Right lobe of liver (tissue), 6 donors: ENCODE results near the gene FAM163B. TPM values are rescaled to one million over a fixed set of nuclear protein-coding genes. Genes with fewer than 3 reads are reported as not detected.

Source experiments
- ATAC-seq, 4 donors: fragments of 200-7000 bp; cut with Tn5 transposase; one replicate each; pipeline ENCODE4 v1.9.1; 2020; ENCODE audit warnings: mild to moderate bottlenecking in 4 of 4, moderate library complexity in 4 of 4
- DNase-seq, 3 donors: peaks; one replicate each; pipeline ENCODE4 v3.0.0-alpha.2; 2020
- H3K27ac ChIP-seq, 3 donors: fragments of 200-600 bp; one replicate each; pipeline ENCODE4 v1.8.0; 2022
- H3K27me3 ChIP-seq, 2 donors: fragments of 200-600 bp; one replicate each; pipeline ENCODE4 v1.8.0; 2022
- H3K36me3 ChIP-seq, 4 donors: fragments of 200-600 bp; sonication (generic) in 1 of 4; one replicate each; pipeline versions ENCODE4 v1.5.1 to v1.8.0; 2017 to 2022; ENCODE audit warnings: control low read depth in 1 of 4
- H3K4me1 ChIP-seq, 4 donors: fragments of 200-600 bp; sonication (generic) in 1 of 4; one replicate each; pipeline versions ENCODE4 v1.5.1 to v1.8.0; 2017 to 2022; ENCODE audit warnings: control low read depth in 1 of 4
- H3K4me3 ChIP-seq, 3 donors: fragments of 200-600 bp; one replicate each; pipeline ENCODE4 v1.8.0; 2022
- H3K9me3 ChIP-seq, 4 donors: fragments of 200-600 bp; sonication (generic) in 1 of 4; one replicate each; pipeline versions ENCODE4 v1.5.1 to v1.8.0; 2017 to 2022; ENCODE audit warnings: control low read depth in 1 of 4
- POLR2A ChIP-seq: fragments of 450-650 bp; IDR thresholded peaks from one replicate; pipeline ENCODE4 v1.6.1; 2017; ENCODE audit warnings: antibody characterized with exemption, mild to moderate bottlenecking
- WGBS: methylation state at CpG from one replicate; pipeline ENCODE4 v1.1.6; 2018; ENCODE audit warnings: low coverage, low lambda C conversion rate; ENCODE audit not compliant: insufficient coverage; ENCODE audit errors: missing lambda C conversion rate; 5-methylcytosine and 5-hydroxymethylcytosine counted together
- intact Hi-C, 2 donors: fragments of 100-400 bp; cut with DNase I; formaldehyde crosslinking; loops; one replicate each; pipeline versions ENCODE4 v1.11.2 to v1.14.1; 2022
- total RNA-seq, 6 experiments: library from RNA; depleted of rRNA in 2 of 6; stranded (reverse); fragments of >200 nt in 2 of 6; fragmentation: NEBNext Ultra II Directional in 3 of 6; extraction: Animal tissue kit (Norgen Biotek cat#: 25700) in 3 of 6; gene quantifications; one replicate each; pipeline versions ENCODE4 v1.1.0 to v1.2.4, GENCODE V29; 2016 to 2023
- TF ChIP-seq, protein P1 (sequence below), 4 donors: fragments of 200-600 bp in 3 of 4; fragments of 450-650 bp in 1 of 4; IDR thresholded peaks; one replicate each; pipeline versions ENCODE4 v1.5.1 to v1.8.0; 2016 to 2022; ENCODE audit warnings: antibody characterized with exemption in 4 of 4, mild to moderate bottlenecking in 2 of 4
- donor health status: DM: no; HTN: yes; CAD: no.
- donor health status: DM: no; HTN: no; CAD: no.
- donor health status: DM: no; HTN: no; CAD: no.
- donor health status: DM: no; HTN: yes; CAD: no.
- donor health status: DM: no; HTN: yes; CAD: no.

FAM163B gene
- total RNA-seq, 6 experiments from 2014 or later: 1.6 to 5.8 (median 3.0) TPM

DNA sequence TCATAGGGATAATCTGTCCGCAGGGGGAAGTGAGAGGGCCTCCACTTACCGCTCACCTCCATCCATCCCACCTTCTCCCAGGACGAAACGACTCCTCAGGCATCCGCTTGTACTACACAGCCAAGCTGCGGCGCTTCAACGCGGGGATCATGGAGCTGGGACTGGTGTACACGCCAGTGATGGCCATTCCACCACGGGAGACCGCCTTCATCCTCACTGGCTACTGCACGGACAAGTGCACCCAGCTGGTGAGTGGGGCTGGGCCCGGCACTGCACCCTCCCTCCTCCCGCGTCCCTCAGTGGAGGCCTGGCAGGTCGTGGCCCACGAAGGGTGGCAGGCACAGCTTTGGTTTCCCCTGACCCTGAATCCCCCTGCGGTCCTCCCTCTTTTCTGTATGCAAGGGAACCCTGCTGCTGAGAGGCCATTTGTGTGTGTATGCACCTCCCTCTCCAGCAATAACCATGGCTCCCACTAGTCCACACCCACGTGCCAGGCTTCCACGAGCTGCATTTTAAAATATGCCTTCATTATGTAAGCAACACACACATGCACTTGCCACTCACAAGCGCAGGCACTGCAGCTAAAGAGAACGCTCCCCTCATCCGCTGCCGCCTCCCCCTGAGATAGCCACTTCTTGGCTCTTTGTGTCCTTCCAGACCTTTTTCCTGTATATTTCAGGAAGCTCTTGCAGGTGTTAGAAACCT is 38.7 kb upstream of the FAM163B start:
- Histone ChIP-seq H3K27ac (no peak overlapping the region), H3K4me3 (no peak overlapping the region), H3K27me3 (no peaks in the 10 kb centered on the region), H3K9me3 (no peaks in the 10 kb centered on the region), H3K36me3 (no peaks in the 10 kb centered on the region), H3K4me1 (no peaks in the 10 kb centered on the region)
- intact Hi-C loops: no loop called here
- TF ChIP-seq, protein P1, sequence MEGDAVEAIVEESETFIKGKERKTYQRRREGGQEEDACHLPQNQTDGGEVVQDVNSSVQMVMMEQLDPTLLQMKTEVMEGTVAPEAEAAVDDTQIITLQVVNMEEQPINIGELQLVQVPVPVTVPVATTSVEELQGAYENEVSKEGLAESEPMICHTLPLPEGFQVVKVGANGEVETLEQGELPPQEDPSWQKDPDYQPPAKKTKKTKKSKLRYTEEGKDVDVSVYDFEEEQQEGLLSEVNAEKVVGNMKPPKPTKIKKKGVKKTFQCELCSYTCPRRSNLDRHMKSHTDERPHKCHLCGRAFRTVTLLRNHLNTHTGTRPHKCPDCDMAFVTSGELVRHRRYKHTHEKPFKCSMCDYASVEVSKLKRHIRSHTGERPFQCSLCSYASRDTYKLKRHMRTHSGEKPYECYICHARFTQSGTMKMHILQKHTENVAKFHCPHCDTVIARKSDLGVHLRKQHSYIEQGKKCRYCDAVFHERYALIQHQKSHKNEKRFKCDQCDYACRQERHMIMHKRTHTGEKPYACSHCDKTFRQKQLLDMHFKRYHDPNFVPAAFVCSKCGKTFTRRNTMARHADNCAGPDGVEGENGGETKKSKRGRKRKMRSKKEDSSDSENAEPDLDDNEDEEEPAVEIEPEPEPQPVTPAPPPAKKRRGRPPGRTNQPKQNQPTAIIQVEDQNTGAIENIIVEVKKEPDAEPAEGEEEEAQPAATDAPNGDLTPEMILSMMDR (IDR thresholded peaks at IDR 0.05): no peak
- TF ChIP-seq POLR2A: no peak
- WGBS: 75% methylated on average over 9 of the region's 25 CpGs
- DNase-seq (no peak), ATAC-seq (no peak)

DNA sequence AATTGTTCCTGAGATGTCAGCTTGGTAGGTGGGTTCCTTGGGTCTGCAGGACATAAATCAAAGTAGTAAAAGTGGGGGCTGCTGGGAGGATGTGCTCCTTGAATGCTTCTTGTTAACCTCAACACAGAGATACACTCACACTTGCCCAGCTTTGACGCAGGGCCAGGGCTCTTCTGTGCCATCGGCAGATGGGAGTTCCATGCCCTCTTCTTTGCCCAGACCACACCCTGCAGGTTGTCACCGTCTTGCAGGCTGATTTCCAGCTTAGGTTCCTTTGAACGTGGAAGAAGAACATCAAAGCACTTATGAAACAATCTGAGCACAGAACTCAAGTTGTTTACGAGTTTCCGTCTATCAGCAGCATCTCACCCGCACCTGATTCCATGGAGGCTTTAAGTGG is 38.0 kb upstream of the FAM163B start:
- Histone ChIP-seq H3K4me1 (no peaks in the 10 kb centered on the region), H3K27me3 (no peaks in the 10 kb centered on the region), H3K4me3 (no peak overlapping the region), H3K9me3 (no peaks in the 10 kb centered on the region), H3K36me3 (no peaks in the 10 kb centered on the region), H3K27ac (no peak overlapping the region)
- ATAC-seq (no peak), DNase-seq (no peak)
- intact Hi-C loops: no loop called here
- 81% methylated on average over 4 of the region's 7 CpGs for WGBS
- TF ChIP-seq POLR2A: no peak
- TF ChIP-seq, protein P1 (IDR thresholded peaks at IDR 0.05): no peak

- H3K27me3 ChIP-seq: no peaks in the 10 kb centered on the region
- H3K27ac ChIP-seq: no peak overlapping the region
- DNase-seq: no peak
- intact Hi-C loops: no loop called here
- no peak overlapping the region for H3K4me3 ChIP-seq
- no peaks in the 10 kb centered on the region for H3K9me3 ChIP-seq
- TF ChIP-seq, protein P1 (IDR thresholded peaks at IDR 0.05): no peak
- TF ChIP-seq POLR2A: no peak
- 54% methylated on average over 7 of the region's 10 CpGs for WGBS
- H3K4me1 ChIP-seq: no peaks in the 10 kb centered on the region
- no peak for ATAC-seq
- H3K36me3 ChIP-seq: no peaks in the 10 kb centered on the region
These were observed 36.0 kb upstream of the FAM163B start for GRCh38 chr9:133645021-133645765.

DNA sequence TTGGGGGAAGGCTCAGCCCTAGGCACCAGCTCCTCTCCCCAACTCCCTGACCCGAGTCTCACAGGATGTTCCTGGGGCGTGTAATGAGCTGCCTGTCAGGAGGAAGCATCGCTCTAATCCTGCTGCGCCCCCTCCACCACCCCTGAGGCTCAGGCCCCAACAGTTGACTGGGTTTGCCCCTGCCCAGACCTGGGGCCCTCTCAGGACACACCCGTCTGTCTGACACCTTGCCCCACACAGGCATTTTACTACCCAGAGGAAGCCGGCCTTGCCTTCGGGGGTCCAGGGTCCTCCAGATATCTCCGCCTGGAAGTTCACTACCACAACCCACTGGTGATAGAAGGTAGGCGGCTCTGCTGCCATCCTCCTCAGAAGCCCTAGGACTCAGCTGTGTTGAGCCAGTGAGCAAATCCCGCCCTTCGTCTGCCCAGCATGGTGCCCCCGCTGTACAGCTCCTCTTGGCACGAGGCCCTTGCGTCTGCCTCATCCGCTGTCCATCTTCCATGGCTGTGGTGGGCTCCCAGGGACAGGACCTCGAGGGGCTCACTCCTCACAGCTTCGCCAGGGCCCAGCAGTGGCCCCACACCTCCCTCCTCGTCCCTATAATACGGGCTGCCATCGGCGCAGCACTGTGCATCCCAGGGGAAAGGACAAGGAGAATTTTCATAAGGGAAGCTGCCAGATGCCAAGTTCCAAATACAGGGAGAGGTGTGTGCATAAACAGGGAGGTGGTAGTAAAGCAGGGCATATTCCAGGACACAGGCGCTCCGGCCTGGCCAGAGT is 35.0 kb upstream of the FAM163B start:
- 100% methylated on average over 2 of the region's 23 CpGs for WGBS
- Histone ChIP-seq H3K4me3 (no peak overlapping the region), H3K27ac (no peak overlapping the region), H3K27me3 (no peaks in the 10 kb centered on the region), H3K4me1 (no peaks in the 10 kb centered on the region), H3K36me3 (no peaks in the 10 kb centered on the region), H3K9me3 (no peaks in the 10 kb centered on the region)
- ATAC-seq (no peak), DNase-seq (peak in 1 of 3 donors; percentile 45)
- no peak for TF ChIP-seq POLR2A
- TF ChIP-seq, protein P1 (IDR thresholded peaks at IDR 0.05): no peak
- intact Hi-C loops: no loop called here
